Body of pancreas (tissue), 4 donors: Measurements from ENCODE around the gene CSNK1A1L. TPM values are rescaled to one million over a fixed set of nuclear protein-coding genes. Genes with fewer than 3 reads are reported as not detected.

Experiments
- ATAC-seq: fragments of 150-250 bp; one replicate; pipeline ENCODE4 v1.9.1; 2016
- DNase-seq, 4 donors: peaks; one replicate each; pipeline ENCODE4 v3.0.0-alpha.2; 2019
- H3K27ac ChIP-seq, 4 donors: fragments of 200-600 bp; sonication (generic); 1 replicate in 3 of 4; 2 replicates in 1 of 4; pipeline versions ENCODE4 v1.5.1 to v1.6.1; 2016 to 2019; ENCODE audit warnings: mild to moderate bottlenecking in 1 of 4, mixed read lengths in 1 of 4, moderate library complexity in 1 of 4
- H3K27me3 ChIP-seq, 2 donors: fragments of 200-600 bp; sonication (generic); one replicate each; pipeline ENCODE4 v1.6.0; 2016; ENCODE audit warnings: mild to moderate bottlenecking in 1 of 2
- H3K36me3 ChIP-seq, 2 donors: fragments of 200-600 bp; sonication (generic); replicated peaks in 1 of 2; 2 replicates each; pipeline ENCODE4 v1.5.1; 2016; ENCODE audit warnings: low read depth in 2 of 2; ENCODE audit not compliant: insufficient read depth in 1 of 2
- H3K4me1 ChIP-seq: fragments of 200-600 bp; sonication (generic); one replicate; pipeline ENCODE4 v1.6.0; 2016
- H3K4me3 ChIP-seq, 2 donors: fragments of 200-600 bp; sonication (generic); 1 replicate in 1 of 2; 2 replicates in 1 of 2; pipeline ENCODE4 v1.5.1; 2016 to 2019
- H3K9me3 ChIP-seq, 3 donors: fragments of 200-600 bp; sonication (generic); 1 replicate in 2 of 3; 2 replicates in 1 of 3; pipeline ENCODE4 v1.5.1; 2016
- CTCF ChIP-seq, 7 experiments: fragments of 450-650 bp in 4 of 7; fragments of 200-600 bp in 3 of 7; sonication (generic) in 3 of 7; IDR thresholded peaks; one replicate each; pipeline ENCODE4 v1.5.1; 2016 to 2019; ENCODE audit warnings: antibody characterized with exemption in 7 of 7
- POLR2A ChIP-seq, 3 donors: fragments of 450-650 bp; IDR thresholded peaks; one replicate each; pipeline ENCODE4 v1.6.1; 2016; ENCODE audit warnings: antibody characterized with exemption in 3 of 3, mild to moderate bottlenecking in 2 of 3
- WGBS, 2 donors: methylation state at CpG; one replicate each; pipeline ENCODE4 v1.1.5; 2017; 5-methylcytosine and 5-hydroxymethylcytosine counted together
- intact Hi-C: fragments of 100-400 bp; cut with DNase I; formaldehyde crosslinking; loops from one replicate; pipeline ENCODE4 v1.15.1; 2023
- total RNA-seq, 2 donors: library from RNA; depleted of rRNA; stranded (reverse); fragments of >200 nt; gene quantifications; one replicate each; pipeline ENCODE4 v1.1.0, GENCODE V29; 2016

CSNK1A1L gene
- total RNA-seq, 2 donors from 2014 or later: not detected

- ATAC-seq (no peak), DNase-seq (no peak)
- H3K27me3 ChIP-seq: no peaks in the 10 kb centered on the region
- no peak overlapping the region for H3K4me3 ChIP-seq
- no peak for TF ChIP-seq POLR2A (IDR thresholded peaks at IDR 0.05)
- TF ChIP-seq CTCF (IDR thresholded peaks at IDR 0.05): no peak
- H3K36me3 ChIP-seq: no peaks in the 10 kb centered on the region
- intact Hi-C loops: no loop called here
- no peak overlapping the region for H3K27ac ChIP-seq
- no peaks in the 10 kb centered on the region for H3K4me1 ChIP-seq
- 51 to 57% methylated on average over 3 of the region's 3 CpGs for WGBS, 2 donors
- no peaks in the 10 kb centered on the region for H3K9me3 ChIP-seq
These were observed 11.4 kb downstream of the CSNK1A1L start for GRCh38 chr13:37094099-37094498.

- H3K4me3 ChIP-seq: no peak overlapping the region
- no peaks in the 10 kb centered on the region for H3K36me3 ChIP-seq
- intact Hi-C loops: no loop called here
- H3K27ac ChIP-seq: no peak overlapping the region
- TF ChIP-seq POLR2A (IDR thresholded peaks at IDR 0.05): no peak
- TF ChIP-seq CTCF (IDR thresholded peaks at IDR 0.05): no peak
- no peaks in the 10 kb centered on the region for H3K4me1 ChIP-seq
- 43 to 85% methylated on average over 1 of the region's 1 CpG for WGBS, 2 donors
- DNase-seq (no peak), ATAC-seq (no peak)
- H3K9me3 ChIP-seq: no peaks in the 10 kb centered on the region
- H3K27me3 ChIP-seq: no peaks in the 10 kb centered on the region
These were observed 13.6 kb downstream of the CSNK1A1L start for GRCh38 chr13:37091835-37092234.

DNA sequence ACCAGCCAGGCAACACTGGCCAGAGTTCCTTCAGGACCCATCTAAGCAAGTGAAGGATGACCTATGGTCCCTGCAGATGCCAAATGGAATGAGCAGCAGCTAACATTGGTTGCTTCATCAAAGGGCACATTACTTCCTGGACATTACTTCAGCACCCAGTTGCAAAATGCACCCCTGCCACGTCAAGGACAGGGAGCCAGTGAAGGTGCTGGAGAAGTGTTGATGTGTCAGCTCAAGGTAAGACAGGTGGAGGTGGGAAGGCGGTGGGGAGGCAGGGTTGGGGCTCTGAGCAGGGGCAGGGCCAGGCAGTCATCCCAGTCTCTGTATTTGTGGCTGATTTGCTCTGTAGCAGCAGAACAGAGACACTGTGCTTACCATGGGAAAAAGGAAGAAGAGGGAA, 14.6 kb downstream of the CSNK1A1L start:
- H3K9me3 ChIP-seq: no peaks in the 10 kb centered on the region
- WGBS, 2 donors: 57 to 61% methylated on average over 2 of the region's 2 CpGs

DNA sequence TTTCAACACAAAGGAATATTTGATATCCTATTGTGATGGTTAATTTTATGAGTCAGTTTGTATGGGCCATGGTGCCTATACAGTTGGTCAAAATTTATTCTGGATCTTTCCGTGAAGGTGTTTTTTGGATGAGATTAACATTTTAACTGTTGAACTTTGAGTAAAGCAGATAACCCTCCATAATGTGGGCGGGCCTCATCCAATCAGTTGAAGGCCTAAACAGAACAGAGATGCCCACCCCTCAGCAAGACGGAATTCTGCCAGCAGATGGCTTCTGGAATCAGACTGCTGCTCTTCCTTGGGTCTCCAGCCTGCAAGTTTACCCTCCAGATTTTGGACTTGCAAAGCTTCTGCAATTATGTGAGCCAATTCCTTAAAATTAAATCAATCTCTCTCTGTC, 16.0 kb downstream of the CSNK1A1L start:
- Histone ChIP-seq H3K9me3 (no peaks in the 10 kb centered on the region), H3K4me1 (no peaks in the 10 kb centered on the region), H3K36me3 (no peaks in the 10 kb centered on the region), H3K27ac (no peak overlapping the region), H3K27me3 (no peaks in the 10 kb centered on the region), H3K4me3 (no peak overlapping the region)
- TF ChIP-seq POLR2A (IDR thresholded peaks at IDR 0.05) (no peak), CTCF (IDR thresholded peaks at IDR 0.05) (no peak)
- DNase-seq (no peak), ATAC-seq (no peak)
- 71 to 75% methylated on average over 3 of the region's 3 CpGs for WGBS, 2 donors
- intact Hi-C loops: no loop called here

More for the DNA sequence above, 14.6 kb downstream of the CSNK1A1L start:
- intact Hi-C loops: no loop called here
- Histone ChIP-seq H3K4me1 (no peaks in the 10 kb centered on the region), H3K4me3 (no peak overlapping the region), H3K27ac (no peak overlapping the region), H3K27me3 (no peaks in the 10 kb centered on the region), H3K36me3 (no peaks in the 10 kb centered on the region)
- DNase-seq (no peak), ATAC-seq (no peak)
- TF ChIP-seq CTCF (IDR thresholded peaks at IDR 0.05) (no peak), POLR2A (IDR thresholded peaks at IDR 0.05) (no peak)

DNA sequence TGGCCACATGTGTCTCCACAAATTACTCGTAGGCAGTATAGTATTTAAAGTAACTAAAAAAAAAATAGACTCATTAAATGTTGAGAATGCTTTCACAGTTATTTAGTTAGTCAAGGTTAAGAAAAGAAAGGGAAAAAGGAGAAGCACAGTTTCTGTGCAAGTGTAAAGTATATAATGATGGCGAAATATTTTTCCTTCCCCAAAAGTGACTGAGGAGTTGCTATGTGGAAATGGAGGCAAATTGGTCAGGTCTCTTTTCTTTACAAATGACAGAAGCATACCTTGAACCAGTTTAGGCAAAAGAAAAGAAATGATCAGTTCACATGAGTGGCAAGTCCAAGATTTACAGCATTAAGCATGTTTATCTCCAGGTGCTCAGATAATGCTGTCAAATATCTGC, 18.0 kb downstream of the CSNK1A1L start:
- Histone ChIP-seq H3K4me1 (no peaks in the 10 kb centered on the region), H3K27ac (no peak overlapping the region), H3K9me3 (no peaks in the 10 kb centered on the region), H3K4me3 (no peak overlapping the region), H3K36me3 (no peaks in the 10 kb centered on the region), H3K27me3 (no peaks in the 10 kb centered on the region)
- ATAC-seq: no peak
- WGBS, 2 donors: 62 to 67% methylated on average over 2 of the region's 2 CpGs
- DNase-seq: no peak
- intact Hi-C loops: no loop called here
- TF ChIP-seq CTCF (IDR thresholded peaks at IDR 0.05): no peak
- TF ChIP-seq POLR2A (IDR thresholded peaks at IDR 0.05): no peak
